Heart left ventricle (tissue), 16 donors: ENCODE results near the gene CLN3. TPM values are rescaled to one million over a fixed set of nuclear protein-coding genes. Genes with fewer than 3 reads are reported as not detected.
A peak's percentile ranks its signal among the peaks of the same experiment; 100 is the strongest.

ENCODE experiments used
- ATAC-seq, 4 donors: fragments of 200-7000 bp; cut with Tn5 transposase; one replicate each; pipeline ENCODE4 v1.9.1; 2020 to 2022; ENCODE audit warnings: moderate library complexity in 4 of 4, mild to moderate bottlenecking in 3 of 4, moderate number of reproducible peaks in 1 of 4
- DNase-seq, 5 donors: peaks; one replicate each; pipeline ENCODE4 v3.0.0-alpha.2; 2020
- H3K27ac ChIP-seq, 12 donors: fragments of 200-600 bp; sonication (generic) in 4 of 12; one replicate each; pipeline versions ENCODE4 v1.5.0 to v1.8.0; 2016 to 2022; ENCODE audit warnings: mild to moderate bottlenecking in 2 of 12
- H3K27me3 ChIP-seq, 9 donors: fragments of 200-600 bp; sonication (generic) in 2 of 9; one replicate each; pipeline versions ENCODE4 v1.5.1 to v1.8.0; 2016 to 2022; ENCODE audit warnings: mild to moderate bottlenecking in 3 of 9
- H3K36me3 ChIP-seq, 9 donors: fragments of 200-600 bp; sonication (generic) in 2 of 9; one replicate each; pipeline versions ENCODE4 v1.5.0 to v1.8.0; 2018 to 2022; ENCODE audit warnings: mild to moderate bottlenecking in 2 of 9
- H3K4me1 ChIP-seq, 12 donors: fragments of 200-600 bp; sonication (generic) in 4 of 12; one replicate each; pipeline versions ENCODE4 v1.5.0 to v1.8.0; 2016 to 2022; ENCODE audit warnings: mild to moderate bottlenecking in 3 of 12
- H3K4me3 ChIP-seq, 12 donors: fragments of 200-600 bp; sonication (generic) in 4 of 12; one replicate each; pipeline versions ENCODE4 v1.5.0 to v1.8.0; 2017 to 2022; ENCODE audit warnings: mild to moderate bottlenecking in 9 of 12, moderate library complexity in 4 of 12
- H3K9me3 ChIP-seq, 12 donors: fragments of 200-600 bp; sonication (generic) in 4 of 12; one replicate each; pipeline versions ENCODE4 v1.5.0 to v1.8.0; 2016 to 2022; ENCODE audit warnings: mild to moderate bottlenecking in 1 of 12
- POLR2A ChIP-seq, 2 donors: fragments of 450-650 bp; IDR thresholded peaks; one replicate each; pipeline ENCODE4 v1.6.1; 2017; ENCODE audit warnings: antibody characterized with exemption in 2 of 2, mild to moderate bottlenecking in 2 of 2, moderate library complexity in 2 of 2
- WGBS, 4 donors: extraction: QIAGEN DNeasy Blood & Tissue Kit in 2 of 4; methylation state at CpG; one replicate each; pipeline versions ENCODE4 v1.1.5 to v1.1.7; 2013 to 2018; 5-methylcytosine and 5-hydroxymethylcytosine counted together
- intact Hi-C, 10 donors: fragments of 100-400 bp; cut with DNase I; formaldehyde crosslinking; loops; one replicate each; pipeline versions ENCODE4 v1.11.1 to v1.14.2; 2022
- polyA plus RNA-seq, 2 donors: library from polyadenylated mRNA; stranded (reverse); fragments of 200-250 nt; gene quantifications; one replicate each; pipeline ENCODE4 v1.2.3, GENCODE V29; 2013
- total RNA-seq, 9 donors: library from RNA; depleted of rRNA in 2 of 9; stranded (reverse); fragments of >200 nt in 2 of 9; fragmentation: NEBNext Ultra II Directional in 3 of 9; extraction: Animal tissue kit (Norgen Biotek cat#: 25700) in 3 of 9; gene quantifications; one replicate each; pipeline versions ENCODE4 v1.1.0 to v1.2.4, GENCODE V29; 2016 to 2023
- TF ChIP-seq, protein P1 (sequence below), 12 donors: fragments of 200-600 bp; sonication (generic) in 4 of 12; IDR thresholded peaks; one replicate each; pipeline versions ENCODE4 v1.5.0 to v1.8.0; 2018 to 2022; ENCODE audit warnings: antibody characterized with exemption in 12 of 12, mild to moderate bottlenecking in 5 of 12
- donor health status: ischemic (EF 13 %, LVEDD 7.1; RV severe dilation, severe dysfunction).
- donor health status: healthy with polysubstance abuse.
- donor health status: DM: no; HTN: yes; CAD: no.
- donor health status: DM: no; HTN: no; CAD: no.
- donor health status: ischemic (EF 25% LVEDD 6.9; RV normal size, moderate dysfunction).
- donor health status: ischemic (EF 25% LVEDD 5.7; RV mildly dilated, moderate dysfunction).
- donor health status: healthy.
- donor health status: DM: yes; HTN: yes; CAD: no.
- donor health status: ischemic (EF 35%, LVEDD 5.7; RV mildly dilated, moderate dysfunction).
- donor health status: nonischemic (EF 11% LVEDD 7.7; RV severe dilation, severe dysfunction).
- donor health status: DM: yes; HTN: yes; CAD: no.
- donor health status: PGD.
- donor health status: ischemic (EF 29% LVEDD 5.4; RV normal size, mild dysfunction).
- donor health status: nonischemic (EF 23%, LVEDD 6.1; RV moderate dilation, normal function).

Gene CLN3
- total and polyA plus RNA-seq, 11 donors, result 8.8 to 23.9 (median 14.2) TPM

DNA sequence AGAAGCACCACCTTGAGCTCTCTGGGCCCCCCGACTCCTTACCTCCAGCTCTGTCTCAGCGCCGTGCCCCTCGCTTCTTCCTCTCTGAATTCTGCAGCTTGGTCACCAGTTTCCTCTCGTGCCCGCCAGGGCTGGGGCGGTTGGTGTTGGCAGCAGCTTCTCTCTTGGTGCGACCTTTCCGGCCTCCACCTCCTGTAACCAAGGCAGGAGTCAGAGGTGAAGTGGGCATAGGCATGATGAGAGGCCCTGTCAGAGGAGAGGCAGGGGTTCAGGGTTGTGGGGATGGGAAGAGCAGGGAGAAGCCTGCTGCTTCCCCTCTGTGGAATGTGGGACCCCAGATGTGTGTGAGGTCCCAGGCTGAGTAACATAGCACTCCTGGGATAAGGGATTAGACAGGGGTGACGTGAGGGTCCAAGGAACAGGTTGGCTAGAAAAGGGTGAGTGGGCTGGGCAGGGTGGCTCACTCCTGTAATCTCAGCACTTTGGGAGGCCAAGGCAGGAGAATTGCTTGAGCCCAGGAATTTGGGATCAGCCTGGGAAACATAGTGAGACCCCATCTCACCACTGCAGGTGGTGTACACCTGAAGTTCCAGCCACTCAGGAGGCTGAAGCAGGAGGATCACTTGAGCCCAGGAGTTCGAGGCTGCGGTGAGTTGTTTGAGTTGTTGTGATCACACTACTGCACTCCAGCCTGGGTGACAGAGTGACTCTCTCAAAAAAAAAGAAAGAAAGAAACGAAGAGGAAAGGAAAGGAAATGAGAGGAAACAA, 46.3 kb upstream of the CLN3 start:
- H3K27ac ChIP-seq, result peak overlapping the region; percentile 82 to 98 (median 93)
- TF ChIP-seq, protein P1, sequence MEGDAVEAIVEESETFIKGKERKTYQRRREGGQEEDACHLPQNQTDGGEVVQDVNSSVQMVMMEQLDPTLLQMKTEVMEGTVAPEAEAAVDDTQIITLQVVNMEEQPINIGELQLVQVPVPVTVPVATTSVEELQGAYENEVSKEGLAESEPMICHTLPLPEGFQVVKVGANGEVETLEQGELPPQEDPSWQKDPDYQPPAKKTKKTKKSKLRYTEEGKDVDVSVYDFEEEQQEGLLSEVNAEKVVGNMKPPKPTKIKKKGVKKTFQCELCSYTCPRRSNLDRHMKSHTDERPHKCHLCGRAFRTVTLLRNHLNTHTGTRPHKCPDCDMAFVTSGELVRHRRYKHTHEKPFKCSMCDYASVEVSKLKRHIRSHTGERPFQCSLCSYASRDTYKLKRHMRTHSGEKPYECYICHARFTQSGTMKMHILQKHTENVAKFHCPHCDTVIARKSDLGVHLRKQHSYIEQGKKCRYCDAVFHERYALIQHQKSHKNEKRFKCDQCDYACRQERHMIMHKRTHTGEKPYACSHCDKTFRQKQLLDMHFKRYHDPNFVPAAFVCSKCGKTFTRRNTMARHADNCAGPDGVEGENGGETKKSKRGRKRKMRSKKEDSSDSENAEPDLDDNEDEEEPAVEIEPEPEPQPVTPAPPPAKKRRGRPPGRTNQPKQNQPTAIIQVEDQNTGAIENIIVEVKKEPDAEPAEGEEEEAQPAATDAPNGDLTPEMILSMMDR (IDR thresholded peaks at IDR 0.05), result no peak
- TF ChIP-seq POLR2A (IDR thresholded peaks at IDR 0.05), result no peak
- DNase-seq (peak in 1 of 5 donors; percentile 34), ATAC-seq (no peak)
- H3K4me3 ChIP-seq, result peak overlapping the region; percentile 11 to 71 (median 58)
- peaks cover 0 to 21% (median 3%) of the 10 kb centered on the region in 9 donors for H3K36me3 ChIP-seq
- 86 to 88% (median 87%) methylated on average over 13 of the region's 13 CpGs for WGBS, 4 donors
- peaks cover 0 to 58% (median 20%) of the 10 kb centered on the region in 12 donors for H3K4me1 ChIP-seq
- H3K9me3 ChIP-seq, result no peaks in the 10 kb centered on the region
- intact Hi-C loops, result loop anchor here in 3 of 10 donors (2.0 to 5.0 kb wide), 3 partner anchors 15 to 46 kb away; partner anchors contain the start of genes CLN3 (in 3 of the 3), APOBR (in 2 of the 3) and SGF29 (in 1 of the 3)
- H3K27me3 ChIP-seq, result no peaks in the 10 kb centered on the region

DNA sequence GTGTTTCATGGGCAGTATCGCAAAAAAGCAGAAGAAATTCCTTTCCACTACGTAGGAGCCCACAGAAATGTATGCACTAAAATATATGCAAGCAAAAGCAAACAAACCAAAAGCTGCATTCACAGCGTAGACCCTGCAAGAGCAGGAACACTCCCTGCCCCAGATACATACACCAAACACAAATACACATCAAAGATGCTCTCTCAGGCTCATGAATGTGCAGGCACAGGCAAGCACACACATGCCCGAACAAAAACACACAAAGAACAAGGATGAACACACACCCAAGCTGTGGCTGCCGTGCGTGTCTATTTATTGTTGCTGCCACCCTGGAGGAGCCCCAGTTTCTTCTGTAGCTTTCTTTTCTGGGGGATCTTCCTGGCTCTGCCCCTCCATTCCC, 45.2 kb upstream of the CLN3 start:
- peaks cover 0 to 60% (median 24%) of the 10 kb centered on the region in 12 donors for H3K4me1 ChIP-seq
- intact Hi-C loops, result loop anchor here in 2 of 10 donors (2.0 to 5.0 kb wide), 2 partner anchors 16 to 45 kb away; partner anchors contain the start of genes APOBR (in 2 of the 2), CLN3 (in 2 of the 2) and SGF29 (in 1 of the 2)
- H3K9me3 ChIP-seq, result no peaks in the 10 kb centered on the region
- peaks cover 0 to 21% (median 3%) of the 10 kb centered on the region in 9 donors for H3K36me3 ChIP-seq
- H3K27me3 ChIP-seq, result no peaks in the 10 kb centered on the region
- no peak for DNase-seq
- TF ChIP-seq POLR2A (IDR thresholded peaks at IDR 0.05), result no peak
- TF ChIP-seq, protein P1 (IDR thresholded peaks at IDR 0.05), result no peak
- peak overlapping the region in 3 of 12 donors; percentile 94 to 98 (median 95) for H3K27ac ChIP-seq
- WGBS, 4 donors, result 86 to 93% (median 90%) methylated on average over 6 of the region's 6 CpGs
- peak overlapping the region in 10 of 12 donors; percentile 5 to 71 (median 60) for H3K4me3 ChIP-seq
- no peak for ATAC-seq

DNA sequence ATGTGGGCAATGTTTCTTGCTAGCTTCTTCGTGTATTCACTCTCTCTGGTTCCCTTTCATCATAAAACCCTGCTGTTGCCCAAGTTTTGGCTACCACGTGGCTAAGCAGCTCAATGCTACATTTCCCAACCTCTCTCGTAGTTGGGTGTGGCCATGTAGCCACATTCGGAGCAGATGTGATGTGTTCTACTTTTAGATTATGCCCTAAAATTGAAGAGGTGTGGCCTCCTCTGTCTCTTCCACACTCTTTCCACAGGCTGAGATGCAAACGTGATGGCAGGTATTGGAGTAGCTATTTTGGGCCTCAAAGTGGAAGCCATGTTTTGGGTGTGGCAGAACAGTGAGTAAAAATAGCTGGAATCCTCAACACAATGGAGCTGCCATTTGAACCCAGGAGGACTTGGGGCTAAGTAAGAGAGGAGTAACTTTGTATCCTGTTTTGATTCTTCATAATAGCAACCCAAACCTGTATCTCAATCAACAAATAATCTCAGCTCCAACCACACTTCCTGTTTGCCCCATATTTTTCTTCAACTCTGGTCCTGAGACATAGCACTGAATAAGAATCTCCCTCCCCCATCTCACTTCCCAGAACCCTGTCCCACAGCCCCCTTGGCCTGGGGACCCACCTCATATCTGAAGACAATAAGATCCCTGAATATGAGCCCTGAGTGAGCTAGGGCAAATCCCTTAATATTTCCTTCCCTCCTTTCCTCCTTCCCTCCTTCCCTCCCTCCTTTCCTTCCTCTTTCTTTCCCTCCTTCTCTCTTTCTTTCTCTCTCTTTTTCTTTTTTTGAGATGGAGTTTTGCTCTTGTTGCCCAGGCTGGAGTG, 42.9 kb upstream of the CLN3 start:
- H3K36me3 ChIP-seq, result peaks cover 0 to 21% (median 3%) of the 10 kb centered on the region in 9 donors
- no peaks in the 10 kb centered on the region for H3K9me3 ChIP-seq
- DNase-seq (peak in 2 of 5 donors; percentile 45 to 57), ATAC-seq (peak in 1 of 4 donors; percentile 27)
- peak overlapping the region in 2 of 12 donors; percentile 68 to 74 for H3K27ac ChIP-seq
- intact Hi-C loops, result loop anchor here in 2 of 10 donors (5.0 kb wide), 1 partner anchor 42 kb away; the partner anchor contains the start of genes APOBR (in 2 of the 2) and CLN3 (in 2 of the 2)
- H3K4me3 ChIP-seq, result no peak overlapping the region
- 66 to 79% (median 69%) methylated on average over 5 of the region's 5 CpGs for WGBS, 4 donors
- peaks cover 0 to 62% (median 26%) of the 10 kb centered on the region in 12 donors for H3K4me1 ChIP-seq
- no peaks in the 10 kb centered on the region for H3K27me3 ChIP-seq
- TF ChIP-seq, protein P1 (IDR thresholded peaks at IDR 0.05), result no peak
- TF ChIP-seq POLR2A (IDR thresholded peaks at IDR 0.05), result no peak
